ENCODE measurements around the gene XRN1.

The XRN1 gene

GRCh38 chr3:142447852-142448823 is at the start of gene XRN1:
XRN1 (minus strand) TSS chr3:142448037; CDS start chr3:142447944, 93 bp downstream.
- in situ Hi-C loops (cut with HindIII; ENCODE audit: low pct_unique_long_range_greater_than_20kb, low sequenced_read_pairs): no loop called here
- TF ChIP-seq JUND (IDR thresholded peaks at IDR 0.05; ENCODE audit: low read depth): no peak
- DNase-seq (ENCODE audit: low read depth in 1 of 2, low spot score in 1 of 2): peak; percentile 93 to 97

GRCh38 chr3:142495103-142495502 is 47.3 kb upstream of the XRN1 start:
- DNase-seq (ENCODE audit: low read depth in 1 of 2, low spot score in 1 of 2): no peak
- no peak for TF ChIP-seq JUND (IDR thresholded peaks at IDR 0.05; ENCODE audit: low read depth)
- in situ Hi-C loops (cut with HindIII; ENCODE audit: low pct_unique_long_range_greater_than_20kb, low sequenced_read_pairs): no loop called here

- no peak for TF ChIP-seq JUND (IDR thresholded peaks at IDR 0.05; ENCODE audit: low read depth)
- in situ Hi-C loops (cut with HindIII; ENCODE audit: low pct_unique_long_range_greater_than_20kb, low sequenced_read_pairs): no loop called here
- DNase-seq (ENCODE audit: low read depth in 1 of 2, low spot score in 1 of 2): no peak
These were observed 44.3 kb upstream of the XRN1 start for GRCh38 chr3:142492184-142492583.

- in situ Hi-C loops (cut with HindIII; ENCODE audit: low pct_unique_long_range_greater_than_20kb, low sequenced_read_pairs): no loop called here
- TF ChIP-seq JUND (IDR thresholded peaks at IDR 0.05; ENCODE audit: low read depth): peak; percentile 38; the same call in 1 of the 2 replicates
- DNase-seq (ENCODE audit: low read depth in 1 of 2, low spot score in 1 of 2): peak; percentile 16 to 93
These were observed 41.9 kb upstream of the XRN1 start for GRCh38 chr3:142489572-142490323.

GRCh38 chr3:142484912-142485435 is 37.1 kb upstream of the XRN1 start:
- no peak for DNase-seq (ENCODE audit: low read depth in 1 of 2, low spot score in 1 of 2)
- in situ Hi-C loops (cut with HindIII; ENCODE audit: low pct_unique_long_range_greater_than_20kb, low sequenced_read_pairs): no loop called here
- TF ChIP-seq JUND (IDR thresholded peaks at IDR 0.05; ENCODE audit: low read depth): no peak

DNA sequence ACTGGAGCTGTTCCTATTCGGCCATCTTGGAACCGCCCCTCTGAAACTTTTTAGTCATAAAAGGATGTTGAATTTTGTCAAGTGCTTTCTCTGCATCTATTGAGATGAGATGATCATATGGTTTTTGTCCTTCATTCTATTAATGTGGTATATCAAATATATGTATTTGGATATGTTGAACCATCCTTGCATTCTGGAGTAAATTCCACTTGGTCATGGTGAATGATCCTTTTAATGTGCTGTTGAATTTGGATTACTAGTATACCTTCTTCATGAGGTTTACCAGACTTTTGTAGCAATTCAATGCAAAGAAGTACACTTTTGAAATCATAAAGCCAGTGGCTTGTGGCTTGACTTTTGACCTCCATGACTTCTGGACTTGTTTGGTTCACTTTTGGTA is 33.4 kb upstream of the XRN1 start:
- no peak for TF ChIP-seq JUND (IDR thresholded peaks at IDR 0.05; ENCODE audit: low read depth)

DNA sequence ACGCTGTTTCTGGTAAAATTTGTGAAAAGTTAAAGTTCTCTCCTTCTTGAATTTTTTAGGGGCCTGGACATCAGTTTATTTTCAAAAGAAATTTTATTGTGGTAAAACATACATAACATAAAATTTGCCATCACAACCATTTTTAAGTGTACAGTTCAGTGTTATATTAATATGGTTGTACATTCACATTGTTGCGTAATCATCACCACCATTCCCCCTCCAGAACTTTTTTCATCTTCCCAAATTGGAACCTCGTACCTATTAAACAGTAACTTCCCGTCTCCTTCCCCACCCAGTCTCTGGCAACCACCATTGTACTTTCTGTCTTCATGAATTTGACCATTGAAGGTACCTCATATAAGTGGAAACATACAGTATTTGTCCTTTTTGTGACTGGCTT is 23.0 kb upstream of the XRN1 start:
- in situ Hi-C loops (cut with HindIII; ENCODE audit: low pct_unique_long_range_greater_than_20kb, low sequenced_read_pairs): no loop called here
- TF ChIP-seq JUND (IDR thresholded peaks at IDR 0.05; ENCODE audit: low read depth): no peak

More for the DNA sequence above, 33.4 kb upstream of the XRN1 start:
- in situ Hi-C loops (cut with HindIII; ENCODE audit: low pct_unique_long_range_greater_than_20kb, low sequenced_read_pairs): no loop called here
- no peak for DNase-seq (ENCODE audit: low read depth in 1 of 2, low spot score in 1 of 2)

GRCh38 chr3:142468456-142468855 is 20.6 kb upstream of the XRN1 start:
- in situ Hi-C loops (cut with HindIII; ENCODE audit: low pct_unique_long_range_greater_than_20kb, low sequenced_read_pairs): no loop called here
- no peak for DNase-seq (ENCODE audit: low read depth in 1 of 2, low spot score in 1 of 2)
- TF ChIP-seq JUND (IDR thresholded peaks at IDR 0.05; ENCODE audit: low read depth): no peak

More for the DNA sequence above, 23.0 kb upstream of the XRN1 start:
- DNase-seq (ENCODE audit: low read depth in 1 of 2, low spot score in 1 of 2): no peak

DNA sequence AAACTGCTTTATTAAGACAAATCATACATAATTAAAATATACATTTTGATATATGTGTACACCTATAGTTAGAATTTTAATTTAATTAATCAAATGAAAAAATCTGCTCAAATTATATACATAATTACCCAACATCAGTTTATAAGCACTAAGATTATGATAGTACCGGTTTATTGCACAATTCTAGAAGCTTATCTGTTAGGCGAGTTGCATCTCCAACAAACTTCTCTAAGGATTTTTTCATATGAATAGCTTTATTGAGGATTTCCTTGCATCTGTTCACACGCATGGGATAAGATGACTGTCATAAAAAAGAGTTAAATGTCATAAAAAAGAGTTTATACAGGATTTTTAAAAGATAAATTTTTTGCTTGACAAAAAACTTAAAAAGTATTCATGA is 19.9 kb upstream of the XRN1 start:
- in situ Hi-C loops (cut with HindIII; ENCODE audit: low pct_unique_long_range_greater_than_20kb, low sequenced_read_pairs): no loop called here
- DNase-seq (ENCODE audit: low read depth in 1 of 2, low spot score in 1 of 2): no peak
- TF ChIP-seq JUND (IDR thresholded peaks at IDR 0.05; ENCODE audit: low read depth): no peak

DNA sequence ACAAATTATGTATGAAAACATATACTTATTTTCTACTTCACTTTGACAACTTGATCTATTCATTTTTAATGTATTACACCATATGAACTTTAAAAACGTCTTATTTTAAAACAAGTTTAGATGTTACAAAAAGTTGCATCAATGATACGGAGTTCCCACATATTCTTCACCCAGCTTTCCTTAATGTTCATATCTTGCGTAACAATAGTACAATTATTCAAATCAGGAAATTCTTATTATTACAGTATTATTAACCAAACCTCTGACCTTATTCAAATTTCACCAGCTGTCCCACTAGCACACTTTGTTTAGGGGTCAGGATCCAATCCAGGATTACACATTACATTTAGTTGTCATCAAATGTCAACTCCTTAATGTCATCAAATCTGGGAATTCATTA is 12.9 kb upstream of the XRN1 start:
- in situ Hi-C loops (cut with HindIII; ENCODE audit: low pct_unique_long_range_greater_than_20kb, low sequenced_read_pairs): no loop called here
- DNase-seq (ENCODE audit: low read depth in 1 of 2, low spot score in 1 of 2): no peak
- no peak for TF ChIP-seq JUND (IDR thresholded peaks at IDR 0.05; ENCODE audit: low read depth)

- no peak for DNase-seq (ENCODE audit: low read depth in 1 of 2, low spot score in 1 of 2)
- in situ Hi-C loops (cut with HindIII; ENCODE audit: low pct_unique_long_range_greater_than_20kb, low sequenced_read_pairs): no loop called here
- no peak for TF ChIP-seq JUND (IDR thresholded peaks at IDR 0.05; ENCODE audit: low read depth)
These were observed 12.1 kb upstream of the XRN1 start for GRCh38 chr3:142459929-142460328.

DNA sequence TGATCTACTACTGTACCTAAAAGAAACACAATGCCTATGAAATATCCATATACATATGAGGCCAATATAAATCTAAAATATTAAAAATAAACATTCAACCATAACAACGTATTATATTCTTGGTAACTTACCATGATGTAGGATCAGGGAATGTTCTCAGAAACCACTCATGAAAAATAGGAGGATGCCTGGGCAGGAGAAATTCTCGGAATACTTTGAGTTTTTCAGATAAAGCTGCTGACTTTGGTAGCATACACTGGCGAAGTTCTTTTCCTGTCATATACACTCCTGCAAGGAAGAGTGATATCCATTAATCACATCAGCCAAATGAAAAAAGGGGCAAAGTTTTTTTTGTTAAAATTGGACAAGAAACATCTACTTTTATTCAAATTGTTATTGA is 11.3 kb upstream of the XRN1 start:
- no peak for DNase-seq (ENCODE audit: low read depth in 1 of 2, low spot score in 1 of 2)
- TF ChIP-seq JUND (IDR thresholded peaks at IDR 0.05; ENCODE audit: low read depth): no peak
- in situ Hi-C loops (cut with HindIII; ENCODE audit: low pct_unique_long_range_greater_than_20kb, low sequenced_read_pairs): no loop called here

DNA sequence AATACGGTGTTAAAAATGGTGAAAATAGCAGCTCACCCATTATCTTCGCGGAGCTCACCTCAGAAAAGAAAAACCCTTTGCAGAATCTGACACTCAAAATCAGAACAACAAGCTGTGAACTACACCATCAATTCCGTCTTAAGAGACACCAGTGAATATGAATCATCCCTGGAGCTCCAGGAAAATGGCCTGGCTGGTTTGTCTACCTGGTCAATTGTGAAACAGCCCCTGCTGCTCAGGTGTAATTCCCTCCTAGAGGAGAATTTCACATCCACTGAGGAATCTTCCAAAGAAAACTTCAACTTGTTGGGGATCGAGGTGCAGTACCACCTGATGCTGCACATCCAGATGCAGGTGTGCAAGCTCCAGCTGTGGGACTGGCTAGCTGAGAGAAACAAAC is 3.0 kb upstream of the XRN1 start:
- DNase-seq (ENCODE audit: low read depth in 1 of 2, low spot score in 1 of 2): no peak
- in situ Hi-C loops (cut with HindIII; ENCODE audit: low pct_unique_long_range_greater_than_20kb, low sequenced_read_pairs): no loop called here
- no peak for TF ChIP-seq JUND (IDR thresholded peaks at IDR 0.05; ENCODE audit: low read depth)

Measured in T47D (cell line).